ENCODE data around the gene ST14. TPM values are rescaled to one million over a fixed set of nuclear protein-coding genes. Genes with fewer than 3 reads are reported as not detected.
A peak's percentile ranks its signal among the peaks of the same experiment; 100 is the strongest.

Gene ST14
- total RNA-seq, 1 experiment from 2014 or later, result 33.9 TPM

- no peak for TF ChIP-seq ZBTB43 (CRISPR knock-in tag; IDR thresholded peaks at IDR 0.05)
- TF ChIP-seq IRF1 (CRISPR knock-in tag; IDR thresholded peaks at IDR 0.05), result no peak
- TF ChIP-seq SP1 (CRISPR knock-in tag; conservative IDR thresholded peaks at IDR 0.05), result no peak
- no peak for TF ChIP-seq CTCF (IDR thresholded peaks at IDR 0.05)
- TF ChIP-seq FOXP4 (CRISPR knock-in tag; IDR thresholded peaks at IDR 0.05), result no peak
- no peak for TF ChIP-seq MAX (CRISPR knock-in tag; IDR thresholded peaks at IDR 0.05)
- TF ChIP-seq ZNF425 (CRISPR knock-in tag; conservative IDR thresholded peaks at IDR 0.05), result no peak
- no peak for TF ChIP-seq CREB1 (CRISPR knock-in tag; IDR thresholded peaks at IDR 0.05)
- TF ChIP-seq GTF2I (CRISPR knock-in tag; conservative IDR thresholded peaks at IDR 0.05), result no peak
- TF ChIP-seq ATF1 (CRISPR knock-in tag; IDR thresholded peaks at IDR 0.05), result no peak
- no peak for TF ChIP-seq ELF4 (CRISPR knock-in tag; IDR thresholded peaks at IDR 0.05; ENCODE audit: low read depth)
Measured at GRCh38 chr11:130209128-130209932, 49.7 kb downstream of the ST14 start (continued).

- ChIA-PET CTCF (interaction anchor here (0.6 to 1.1 kb wide), 3 partner anchors 285 to 1304 kb away, joined by 3 to 5 read pairs (median 3); no protein-coding TSS in a partner anchor), POLR2A (interaction anchor here (0.5 kb wide), 1 partner anchor 640 kb away, joined by 3 read pairs; no protein-coding TSS in a partner anchor)
- TF ChIP-seq PRDM15 (CRISPR knock-in tag; IDR thresholded peaks at IDR 0.05), result no peak
- TF ChIP-seq ZNF425 (CRISPR knock-in tag; conservative IDR thresholded peaks at IDR 0.05), result no peak
- TF ChIP-seq GRHL2 (CRISPR knock-in tag; IDR thresholded peaks at IDR 0.05; ENCODE audit: insufficient replicate concordance, severe bottlenecking), result no peak
- peaks cover 6% of the 10 kb centered on the region for H3K4me1 Mint-ChIP-seq
- no peaks in the 10 kb centered on the region for H3K27me3 Mint-ChIP-seq (ENCODE audit: low read depth)
- no peak overlapping the region for H3K4me3 Mint-ChIP-seq
- ATAC-seq (no peak), DNase-seq (ENCODE audit: low spot score) (peak; percentile 8)
- no peaks in the 10 kb centered on the region for H3K9me3 Mint-ChIP-seq
- peaks cover 2% of the 10 kb centered on the region; the same call in 1 of the 2 replicates for H3K36me3 Mint-ChIP-seq
- H3K27ac Mint-ChIP-seq, result peak overlapping the region; percentile 45
Measured at GRCh38 chr11:130209954-130210854, 50.6 kb downstream of the ST14 start.
